OCI-LY3 (cell line): ENCODE results near the gene TLN1.

Experiments used
- H2AFZ ChIP-seq: fragments of 200-600, 300-600 bp; shearing (Covaris generic); 2 replicates; pipeline ENCODE4 v1.6.0; 2014; ENCODE audit warnings: antibody characterized with exemption, low read depth, low read length
- H3K27ac ChIP-seq: fragments of 200-600, 300-600 bp; sonication (generic); 2 replicates; pipeline ENCODE4 v1.5.1; 2014; ENCODE audit warnings: mild to moderate bottlenecking, low read length, moderate library complexity, mixed read lengths
- H3K27me3 ChIP-seq: fragments of 200-600, 300-600 bp; sonication (generic); 2 replicates; pipeline ENCODE4 v1.6.1; 2014; ENCODE audit warnings: low read depth, low read length, mixed read lengths
- H3K36me3 ChIP-seq: fragments of 200-600, 300-600 bp; sonication (generic); replicated peaks from 2 replicates; pipeline ENCODE3; 2014; ENCODE audit warnings: low read depth, low read length, mixed read lengths
- H3K4me1 ChIP-seq: fragments of 300-600, 200-600 bp; sonication (generic); 2 replicates; pipeline ENCODE4 v1.6.1; 2014; ENCODE audit warnings: low read length, mixed read lengths
- H3K4me2 ChIP-seq: fragments of 200-600, 300-600 bp; sonication (generic); 2 replicates; pipeline ENCODE4 v1.6.1; 2014; ENCODE audit warnings: low read length, mixed read lengths
- H3K4me3 ChIP-seq: fragments of 300-600, 200-600 bp; sonication (generic); 2 replicates; pipeline ENCODE4 v1.5.1; 2014; ENCODE audit warnings: antibody characterized with exemption, mild to moderate bottlenecking, low read length, moderate library complexity
- H3K79me2 ChIP-seq: fragments of 300-600, 200-600 bp; shearing (Covaris generic); 2 replicates; pipeline ENCODE4 v1.6.1; 2014; ENCODE audit warnings: mild to moderate bottlenecking, low read length, mixed read lengths
- H3K9ac ChIP-seq: fragments of 300-600, 200-600 bp; shearing (Covaris generic); 2 replicates; pipeline ENCODE4 v1.6.0; 2014; ENCODE audit warnings: mild to moderate bottlenecking, low read length, moderate library complexity
- H3K9me3 ChIP-seq: fragments of 200-600, 300-600 bp; shearing (Covaris generic); 2 replicates; pipeline ENCODE4 v1.6.1; 2014; ENCODE audit warnings: low read length, mixed read lengths; ENCODE audit not compliant: insufficient read depth
- H4K20me1 ChIP-seq: fragments of 200-600, 300-600 bp; sonication (generic); 2 replicates; pipeline ENCODE4 v1.6.1; 2016; ENCODE audit warnings: low read length, mixed read lengths; ENCODE audit not compliant: insufficient read depth
- CTCF ChIP-seq: fragments of 200-600, 300-600 bp; sonication (generic); IDR thresholded peaks from 2 replicates; pipeline ENCODE4 v1.5.1; 2014; ENCODE audit warnings: antibody characterized with exemption, low read length, low read depth
- EZH2phosphoT487 ChIP-seq: fragments of 200-600 bp; shearing (Covaris generic); IDR thresholded peaks from 2 replicates; pipeline ENCODE4 v1.6.1; 2018; ENCODE audit warnings: antibody characterized with exemption, mixed run types, low read depth

The TLN1 gene

DNA sequence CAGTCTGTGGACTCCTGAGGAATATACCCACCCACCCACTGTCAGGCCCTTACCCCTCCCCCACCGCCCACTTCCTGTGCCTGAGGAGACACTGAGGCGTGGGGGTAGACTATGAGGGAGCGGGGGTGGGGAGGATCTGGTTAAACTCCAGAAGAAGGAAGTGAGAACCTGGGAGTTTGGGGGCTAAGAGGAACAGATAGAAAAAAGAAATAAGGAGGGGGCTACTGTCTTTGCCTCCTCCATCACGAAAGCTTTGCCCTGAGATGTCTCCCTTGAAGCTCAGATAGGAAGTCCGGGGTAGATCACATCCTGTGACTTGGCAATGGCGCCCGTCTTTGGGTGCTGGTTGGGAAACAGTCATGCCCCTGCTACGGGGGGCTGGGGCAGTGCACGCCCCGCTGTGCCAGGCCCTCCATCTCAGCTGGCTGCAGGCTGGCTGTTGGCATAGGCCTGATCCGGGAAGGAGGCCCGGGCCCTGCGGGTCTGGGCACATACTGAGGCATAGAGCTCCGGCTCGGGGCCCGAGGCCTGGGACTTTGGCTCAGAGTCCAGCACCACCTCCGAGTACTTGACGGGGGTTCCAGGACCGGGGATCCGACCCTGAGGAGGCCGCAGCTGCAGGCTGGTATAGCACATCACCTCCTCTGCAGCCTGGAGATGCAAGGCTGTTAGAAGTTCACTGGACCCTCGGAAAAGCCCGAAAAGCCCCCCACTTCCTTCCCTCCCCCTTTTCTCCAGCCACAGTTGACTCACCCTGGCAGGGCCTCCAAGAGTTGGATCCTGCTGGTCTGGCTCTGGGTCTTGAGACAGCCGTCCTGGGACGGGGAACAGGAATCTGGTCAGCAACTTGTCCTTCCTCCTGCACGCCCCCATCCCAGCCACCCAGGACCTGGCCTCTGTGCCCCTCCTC is 82.3 kb downstream of the TLN1 start:
- Histone ChIP-seq H3K4me2 (peak overlapping the region; percentile 99), H3K36me3 (no peaks in the 10 kb centered on the region), H2AFZ (peak overlapping the region; percentile 73), H3K4me1 (peaks cover 59% of the 10 kb centered on the region), H3K4me3 (peak overlapping the region; percentile 88), H3K27me3 (no peaks in the 10 kb centered on the region), H3K9ac (peak overlapping the region; percentile 89), H3K27ac (peak overlapping the region; percentile 66), H3K9me3 (no peaks in the 10 kb centered on the region), H3K79me2 (peaks cover 10% of the 10 kb centered on the region), H4K20me1 (no peaks in the 10 kb centered on the region)
- TF ChIP-seq EZH2phosphoT487 = no peak
- TF ChIP-seq CTCF = no peak
